ENCODE data around the gene CEMIP.
"Not testable (repeated sequence)": the region's sequence is repeated elsewhere in the genome, so short reads cannot be mapped to it uniquely, and the experiment has no call there.

Gene CEMIP

GRCh38 chr15:80953953-80954778 is 175.0 kb downstream of the CEMIP start:
- DNase-seq (ENCODE audit: low read depth) = no peak
- no peak for TF ChIP-seq CTCF (IDR thresholded peaks at IDR 0.05; ENCODE audit: low read depth, low read length, missing control alignments)
- no peak overlapping the region for H3K4me3 ChIP-seq (ENCODE audit: low read depth, low read length)

GRCh38 chr15:80955571-80956452 is 176.6 kb downstream of the CEMIP start:
- H3K4me3 ChIP-seq (ENCODE audit: low read depth, low read length); DNase-seq (ENCODE audit: low read depth): not testable (repeated sequence)

- no peak for TF ChIP-seq CTCF (IDR thresholded peaks at IDR 0.05; ENCODE audit: low read depth, low read length, missing control alignments)
- H3K4me3 ChIP-seq (ENCODE audit: low read depth, low read length) = no peak overlapping the region
- DNase-seq (ENCODE audit: low read depth) = no peak
These were observed 178.4 kb downstream of the CEMIP start for GRCh38 chr15:80957556-80957955.

GRCh38 chr15:80957976-80958375 is 178.8 kb downstream of the CEMIP start:
- no peak for DNase-seq (ENCODE audit: low read depth)
- H3K4me3 ChIP-seq (ENCODE audit: low read depth, low read length) = no peak overlapping the region
- no peak for TF ChIP-seq CTCF (IDR thresholded peaks at IDR 0.05; ENCODE audit: low read depth, low read length, missing control alignments)

GRCh38 chr15:80958818-80959495 is 179.8 kb downstream of the CEMIP start:
- no peak for TF ChIP-seq CTCF (IDR thresholded peaks at IDR 0.05; ENCODE audit: low read depth, low read length, missing control alignments)
- no peak overlapping the region for H3K4me3 ChIP-seq (ENCODE audit: low read depth, low read length)
- no peak for DNase-seq (ENCODE audit: low read depth)

- DNase-seq (ENCODE audit: low read depth) = not testable (repeated sequence)
These were observed 186.3 kb downstream of the CEMIP start for GRCh38 chr15:80965454-80965853.

GRCh38 chr15:80966431-80967197 is 187.4 kb downstream of the CEMIP start:
- H3K4me3 ChIP-seq (ENCODE audit: low read depth, low read length) = no peak overlapping the region
- TF ChIP-seq CTCF (IDR thresholded peaks at IDR 0.05; ENCODE audit: low read depth, low read length, missing control alignments) = no peak
- DNase-seq (ENCODE audit: low read depth) = no peak

More at GRCh38 chr15:80965454-80965853, 186.3 kb downstream of the CEMIP start:
- not testable (repeated sequence) for H3K4me3 ChIP-seq (ENCODE audit: low read depth, low read length)
